ENCODE results near the gene CTNNAL1. TPM values are rescaled to one million over a fixed set of nuclear protein-coding genes. Genes with fewer than 3 reads are reported as not detected.

Gene CTNNAL1
- total and polyA plus RNA-seq, 2 donors (not counting 3 experiments of a cell fraction or from before 2014, with no cell fraction given), result 29.5 to 76.2 TPM

- H3K4me2 ChIP-seq (ENCODE audit: insufficient read depth, low read length), result no peak overlapping the region
- DNase-seq (ENCODE audit: low read depth, low spot score), result no peak
- dilution Hi-C loops (cut with MboI; ENCODE audit: extremely low pct_ligation_motif_present, low sequenced_read_pairs) (no loop called here), intact Hi-C loops (cut with micrococcal nuclease) (no loop called here)
- no peak overlapping the region for H2AFZ ChIP-seq (ENCODE audit: low read depth, low read length)
- no peaks in the 10 kb centered on the region for H3K9me1 ChIP-seq (replicated peaks; ENCODE audit: control insufficient read depth, extremely low read depth, insufficient read depth, low read length)
- no peaks in the 10 kb centered on the region for H3K27me3 ChIP-seq (ENCODE audit: control insufficient read depth in 2 of 2, insufficient read depth in 2 of 2, low read length in 2 of 2)
- FAIRE-seq, result no peak
- no peaks in the 10 kb centered on the region for H3K9me3 ChIP-seq (replicated peaks; ENCODE audit: control insufficient read depth, insufficient read depth, low read length)
- TF ChIP-seq POLR2A (IDR thresholded peaks at IDR 0.05; ENCODE audit: low read depth, low read length) (no peak), MYC (IDR thresholded peaks at IDR 0.05; ENCODE audit: low read depth, low read length) (no peak), FOS (IDR thresholded peaks at IDR 0.05; ENCODE audit: borderline replicate concordance, insufficient read depth, low read length) (no peak), MAX (IDR thresholded peaks at IDR 0.05; ENCODE audit: insufficient read depth, insufficient read length) (no peak), CTCF (IDR thresholded peaks at IDR 0.05; ENCODE audit: extremely low read depth in 1 of 2, insufficient read depth in 1 of 2, low read depth in 1 of 2, low read length in 2 of 2) (no peak), EZH2 (IDR thresholded peaks at IDR 0.05; ENCODE audit: borderline replicate concordance, low read depth, low read length, severe bottlenecking) (no peak), POLR2AphosphoS5 (IDR thresholded peaks at IDR 0.05; ENCODE audit: insufficient read depth, low read depth, low read length) (no peak), GATA2 (IDR thresholded peaks at IDR 0.05; ENCODE audit: insufficient read depth, insufficient read length, low read depth, low read length) (no peak)
- no peak overlapping the region for H3K9ac ChIP-seq (replicated peaks; ENCODE audit: extremely low read depth, insufficient read depth, low read length)
- H3K27ac ChIP-seq (ENCODE audit: insufficient read depth, low read depth, low read length), result no peak overlapping the region
- ChIA-PET POLR2A (no interaction called here), CTCF (interaction anchor here (0.7 to 1.8 kb wide), 3 partner anchors 13 to 52 kb away, joined by 3 to 5 read pairs (median 4); no protein-coding TSS in a partner anchor)
- H4K20me1 ChIP-seq (replicated peaks; ENCODE audit: control insufficient read depth, extremely low read depth, insufficient read depth, low read length), result no peaks in the 10 kb centered on the region
- H3K4me3 ChIP-seq (replicated peaks in 1 of 3; ENCODE audit: insufficient read depth in 1 of 3, low read depth in 1 of 3, low read length in 3 of 3), result no peak overlapping the region
- no peaks in the 10 kb centered on the region for H3K79me2 ChIP-seq (ENCODE audit: control insufficient read depth, insufficient read depth, low read length)
- H3K36me3 ChIP-seq (ENCODE audit: control insufficient read depth in 2 of 2, extremely low read depth in 1 of 2, insufficient read depth in 2 of 2, low read length in 2 of 2), result peaks cover 8 to 17% of the 10 kb centered on the region in 2 experiments
- no TSS peak for BruUV-seq (replicated peaks)
- H3K4me1 ChIP-seq (ENCODE audit: control insufficient read depth, extremely low read depth, insufficient read depth, low read length), result peaks cover 14% of the 10 kb centered on the region
These were observed 49.2 kb upstream of the CTNNAL1 start for GRCh38 chr9:109062543-109062942.
